Activated CD8-positive, alpha-beta memory T cell treated with anti-CD3 and anti-CD28 coated beads, Interleukin-2, amount 10 ng/mL, durations not matched to agents 7 days and 5 days (primary cell): ENCODE measurements around the gene AKR7A2. TPM values are rescaled to one million over a fixed set of nuclear protein-coding genes. Genes with fewer than 3 reads are reported as not detected.

Source experiments
- ATAC-seq: fragments of 150-1000 bp; cut with Tn5 transposase; one replicate; pipeline ENCODE4 v1.10.0; 2021; ENCODE audit warnings: moderate library complexity
- CTCF ChIA-PET: fragments of 350-600 bp; sonication (Branson Sonifier 250); formaldehyde crosslinking; loops from one replicate; lab custom pipeline; 2021; ENCODE audit warnings: antibody characterized with exemption; lab: Charles Lee
- DNase-seq: peaks from one replicate; pipeline ENCODE4 v3.0.0-alpha.2; 2020
- H3K27ac Mint-ChIP-seq: one replicate; pipeline ENCODE4 v1.8.0; 2021; ENCODE audit warnings: mild to moderate bottlenecking, mixed read lengths
- H3K27me3 Mint-ChIP-seq: one replicate; pipeline ENCODE4 v1.8.0; 2021; ENCODE audit warnings: mixed read lengths
- H3K36me3 Mint-ChIP-seq: one replicate; pipeline ENCODE4 v1.8.0; 2021; ENCODE audit warnings: mild to moderate bottlenecking, mixed read lengths
- H3K4me1 Mint-ChIP-seq: one replicate; pipeline ENCODE4 v1.8.0; 2021; ENCODE audit warnings: mixed read lengths
- H3K4me3 Mint-ChIP-seq: one replicate; pipeline ENCODE4 v1.8.0; 2021; ENCODE audit warnings: mild to moderate bottlenecking, moderate library complexity, mixed read lengths
- H3K9me3 Mint-ChIP-seq: one replicate; pipeline ENCODE4 v1.8.0; 2022; ENCODE audit warnings: low read depth, mixed read lengths
- total RNA-seq, 2 experiments: library from RNA; stranded (reverse); gene quantifications; one replicate each; pipeline ENCODE4 v1.2.3, GENCODE V29; 2021

AKR7A2 gene
- total RNA-seq, 2 experiments from 2014 or later = 47.4 to 48.0 TPM

DNA sequence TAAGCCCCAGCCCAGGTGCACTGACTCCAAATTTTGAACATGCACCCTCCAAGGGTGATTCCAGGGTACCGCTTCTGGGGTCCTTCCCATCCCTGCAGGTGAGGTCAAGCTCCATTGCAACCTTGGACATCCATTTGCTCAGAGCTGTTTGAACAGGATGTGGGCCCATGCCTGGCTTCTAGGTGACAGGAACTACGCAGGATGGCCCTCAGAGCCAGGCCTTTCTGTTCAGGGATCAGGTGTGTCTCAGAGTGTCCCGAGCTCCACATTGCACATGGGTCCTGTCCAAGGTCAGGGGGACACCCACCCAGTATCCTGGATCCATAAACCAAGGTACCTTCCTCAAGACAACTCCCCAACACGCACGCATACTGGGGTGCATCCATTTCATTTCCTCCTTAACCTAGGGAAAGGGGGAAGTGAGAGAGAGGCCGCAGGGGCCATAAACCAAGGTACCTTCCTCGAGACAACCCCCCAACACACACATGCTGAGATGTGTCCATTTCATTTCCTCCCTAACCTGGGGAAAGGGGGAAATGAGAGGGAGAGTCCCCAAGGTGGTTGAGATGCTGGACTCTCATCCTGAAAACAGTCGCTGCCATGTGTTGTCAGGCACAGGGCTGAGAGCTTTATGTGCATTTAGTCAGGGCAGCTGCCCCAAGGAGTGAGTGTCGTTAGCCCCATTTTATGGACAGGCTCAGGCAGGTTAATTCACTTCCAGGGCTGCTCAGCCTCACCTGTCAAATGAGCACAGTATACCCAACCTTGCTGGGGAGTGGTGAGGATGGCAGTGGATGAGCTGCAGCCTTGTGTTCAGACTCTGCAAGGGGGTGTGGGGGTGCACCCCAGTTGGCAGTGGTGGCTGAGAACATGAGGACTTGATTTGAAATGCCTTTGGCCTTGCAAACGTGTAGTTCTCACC is 2.3 kb upstream of the AKR7A2 start:
- Mint-ChIP-seq H3K4me1 (peaks cover 45% of the 10 kb centered on the region), H3K36me3 (no peaks in the 10 kb centered on the region), H3K27me3 (no peaks in the 10 kb centered on the region), H3K27ac (no peak overlapping the region), H3K4me3 (no peak overlapping the region), H3K9me3 (no peaks in the 10 kb centered on the region)
- DNase-seq = no peak
- ATAC-seq = no peak
- CTCF ChIA-PET = interaction anchor here (0.6 to 1.9 kb wide), 2 partner anchors 27 to 184 kb away, joined by 3 to 6 read pairs; no protein-coding TSS in a partner anchor

DNA sequence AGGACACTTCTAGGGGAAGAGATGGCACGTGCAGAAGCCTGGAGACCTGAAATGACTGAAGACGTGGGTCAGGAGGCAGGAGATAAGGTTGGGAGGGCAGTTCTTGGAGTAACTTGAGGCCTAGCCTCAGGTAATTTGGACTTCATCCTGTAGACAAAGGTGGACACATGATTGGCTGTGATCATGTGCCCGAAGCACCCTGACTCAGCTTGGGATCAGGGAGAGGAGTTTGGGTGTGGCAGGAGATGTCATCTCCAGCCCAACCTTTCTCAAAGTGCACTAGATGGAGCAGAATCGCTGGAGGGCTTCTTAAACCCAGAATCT is 1.7 kb upstream of the AKR7A2 start:
- Mint-ChIP-seq H3K36me3 (no peaks in the 10 kb centered on the region), H3K27me3 (no peaks in the 10 kb centered on the region), H3K27ac (no peak overlapping the region), H3K9me3 (no peaks in the 10 kb centered on the region), H3K4me1 (peaks cover 45% of the 10 kb centered on the region), H3K4me3 (peak overlapping the region; percentile 72)
- ATAC-seq (no peak), DNase-seq (no peak)
- CTCF ChIA-PET = interaction anchor here (0.5 to 1.9 kb wide), 3 partner anchors 11 to 284 kb away, joined by 3 to 6 read pairs (median 4); a partner anchor contains a TSS

DNA sequence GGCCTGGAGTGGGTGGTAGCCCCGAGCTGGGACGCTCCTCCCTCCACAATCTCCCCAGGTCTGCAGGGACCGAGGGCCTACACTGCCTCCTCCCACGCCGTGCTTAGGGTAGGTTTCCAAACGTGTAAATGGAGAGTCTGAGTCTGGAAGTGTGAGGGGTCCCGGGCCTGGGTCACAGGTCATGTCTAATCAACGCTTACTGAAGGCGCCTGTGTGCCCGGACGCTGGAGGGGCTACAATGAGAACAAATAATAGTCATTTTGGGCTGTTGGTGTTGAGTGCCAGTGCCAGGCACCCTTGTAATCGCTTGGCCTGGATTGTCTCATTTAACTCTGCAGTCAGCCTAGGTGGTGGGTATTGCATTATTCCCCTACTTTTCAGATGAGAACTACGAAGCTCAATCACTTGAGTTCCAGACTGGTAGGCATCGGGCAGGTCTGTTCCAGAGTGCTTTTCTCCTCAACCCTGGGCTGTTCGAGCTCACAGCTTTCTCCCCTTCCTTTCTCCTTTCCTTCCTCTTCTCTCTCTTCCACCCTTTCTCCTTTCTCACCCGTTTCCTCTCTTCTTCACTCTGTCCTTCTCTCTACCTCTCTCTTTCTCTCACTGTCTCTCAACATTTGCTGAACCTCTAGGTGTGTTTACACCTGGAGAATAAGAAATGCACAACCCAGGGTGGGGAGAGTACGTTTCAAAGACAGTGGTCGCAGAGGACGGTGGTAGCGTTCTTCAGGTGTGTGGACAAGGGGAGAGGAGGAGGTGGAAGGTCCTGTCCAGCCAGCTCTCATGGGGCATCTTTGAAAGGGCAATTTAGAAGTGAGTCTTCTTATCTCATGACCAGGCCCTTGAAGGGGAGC is 1.1 kb upstream of the AKR7A2 start:
- peak overlapping the region; percentile 72 for H3K4me3 Mint-ChIP-seq
- CTCF ChIA-PET = interaction anchor here (0.5 to 1.9 kb wide), 4 partner anchors 11 to 349 kb away, joined by 3 to 6 read pairs (median 4); a partner anchor contains a TSS
- no peaks in the 10 kb centered on the region for H3K9me3 Mint-ChIP-seq
- no peaks in the 10 kb centered on the region for H3K27me3 Mint-ChIP-seq
- DNase-seq = no peak
- H3K4me1 Mint-ChIP-seq = peaks cover 45% of the 10 kb centered on the region
- no peaks in the 10 kb centered on the region for H3K36me3 Mint-ChIP-seq
- ATAC-seq = peak; percentile 4
- peak overlapping the region; percentile 9 for H3K27ac Mint-ChIP-seq

DNA sequence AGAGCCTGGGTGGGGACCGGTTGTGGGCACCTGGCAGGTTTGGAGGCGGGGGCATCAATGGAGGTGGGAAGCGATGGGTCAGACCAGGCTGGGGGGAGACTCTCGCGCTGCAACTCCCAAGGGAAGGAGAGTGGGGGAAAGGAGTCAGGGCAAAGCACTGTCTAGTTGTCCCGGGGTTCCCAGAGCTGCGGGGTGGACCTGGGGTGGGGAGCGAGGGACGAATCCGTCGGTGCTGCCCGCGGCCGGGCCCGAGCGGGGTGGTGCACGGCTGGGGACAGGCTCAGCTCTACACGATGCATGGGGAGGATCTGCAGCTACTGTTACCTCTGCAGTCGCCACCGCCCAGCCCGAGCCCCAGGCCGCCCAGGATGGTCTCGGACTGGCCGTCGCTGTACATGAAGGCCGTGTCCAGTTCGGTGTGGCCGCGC is 427 bp downstream of the AKR7A2 start:
- H3K4me3 Mint-ChIP-seq = peak overlapping the region; percentile 78
- H3K9me3 Mint-ChIP-seq = no peaks in the 10 kb centered on the region
- CTCF ChIA-PET = interaction anchor here (1.2 to 1.8 kb wide), 2 partner anchors 286 to 350 kb away, joined by 3 to 4 read pairs; a partner anchor contains a TSS
- H3K27me3 Mint-ChIP-seq = no peaks in the 10 kb centered on the region
- peaks cover 45% of the 10 kb centered on the region for H3K4me1 Mint-ChIP-seq
- ATAC-seq = peak; percentile 24
- DNase-seq = no peak
- peak overlapping the region; percentile 70 for H3K27ac Mint-ChIP-seq
- H3K36me3 Mint-ChIP-seq = peaks cover 5% of the 10 kb centered on the region

DNA sequence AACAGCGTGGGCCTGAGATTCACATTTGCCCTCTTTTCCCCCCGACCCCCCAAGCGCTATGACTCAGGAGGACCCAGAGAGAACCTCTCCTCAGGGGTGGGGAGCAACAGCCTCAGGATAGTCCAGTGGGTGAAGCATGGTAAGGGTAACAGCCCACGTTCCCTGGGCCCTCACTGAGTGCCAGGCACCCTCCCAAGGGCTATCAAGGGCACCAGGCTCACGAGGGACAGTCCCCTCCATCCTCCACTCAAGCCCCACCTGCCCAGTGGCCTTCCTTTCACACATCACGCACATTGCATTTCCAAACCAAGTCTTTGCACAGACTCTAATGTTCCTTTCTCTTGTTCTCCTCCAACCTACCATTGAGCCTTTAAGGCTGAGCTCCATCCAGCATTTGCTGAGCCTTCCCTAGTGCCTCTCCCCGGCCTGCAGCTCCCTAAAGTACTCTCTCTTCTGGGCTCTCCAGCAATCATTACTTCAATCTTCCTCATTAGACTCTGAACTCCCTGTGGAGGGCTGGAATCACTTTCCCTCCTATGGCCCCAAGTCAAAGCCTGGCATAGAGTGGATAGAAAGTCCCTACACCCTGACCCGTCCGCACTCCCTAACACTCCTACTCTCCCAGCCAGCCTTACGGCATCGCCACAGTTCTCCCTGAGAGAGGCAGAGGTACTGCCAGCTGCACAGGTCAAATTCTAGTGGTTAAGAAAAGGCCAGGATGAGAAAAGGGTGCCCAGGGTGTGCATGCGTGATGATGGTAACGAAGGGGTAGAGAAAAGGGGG is 1.0 kb downstream of the AKR7A2 start:
- peak overlapping the region; percentile 78 for H3K4me3 Mint-ChIP-seq
- H3K4me1 Mint-ChIP-seq = peaks cover 39% of the 10 kb centered on the region

DNA sequence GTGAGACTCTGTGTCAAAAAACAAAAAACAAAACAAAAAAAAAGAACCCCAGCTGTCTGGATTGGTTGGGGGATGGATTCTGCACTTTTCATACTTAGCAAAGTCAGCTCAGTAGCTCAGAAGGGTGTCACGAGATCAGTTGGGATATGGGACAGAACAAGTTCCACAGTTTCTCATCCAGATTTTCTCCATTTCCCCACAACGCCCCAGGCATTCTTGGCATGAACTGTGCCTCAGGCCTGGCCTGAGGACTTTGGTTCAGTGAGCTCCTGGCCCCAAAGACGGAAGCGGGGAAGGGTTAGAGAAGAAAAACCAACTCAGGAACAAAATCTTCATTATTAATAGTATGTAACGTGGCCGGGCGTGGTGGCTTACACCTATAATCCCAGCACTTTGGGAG is 1.9 kb downstream of the AKR7A2 start:
- Mint-ChIP-seq H3K27ac (no peak overlapping the region), H3K4me3 (no peak overlapping the region)
- ATAC-seq = no peak

More for the DNA sequence above, 1.0 kb downstream of the AKR7A2 start:
- CTCF ChIA-PET = interaction anchor here (1.6 kb wide), 1 partner anchor 271 kb away, joined by 5 read pairs; no protein-coding TSS in a partner anchor
- no peaks in the 10 kb centered on the region for H3K27me3 Mint-ChIP-seq
- peak overlapping the region; percentile 70 for H3K27ac Mint-ChIP-seq
- H3K36me3 Mint-ChIP-seq = peaks cover 5% of the 10 kb centered on the region
- H3K9me3 Mint-ChIP-seq = no peaks in the 10 kb centered on the region
- ATAC-seq = no peak
- DNase-seq = no peak

DNA sequence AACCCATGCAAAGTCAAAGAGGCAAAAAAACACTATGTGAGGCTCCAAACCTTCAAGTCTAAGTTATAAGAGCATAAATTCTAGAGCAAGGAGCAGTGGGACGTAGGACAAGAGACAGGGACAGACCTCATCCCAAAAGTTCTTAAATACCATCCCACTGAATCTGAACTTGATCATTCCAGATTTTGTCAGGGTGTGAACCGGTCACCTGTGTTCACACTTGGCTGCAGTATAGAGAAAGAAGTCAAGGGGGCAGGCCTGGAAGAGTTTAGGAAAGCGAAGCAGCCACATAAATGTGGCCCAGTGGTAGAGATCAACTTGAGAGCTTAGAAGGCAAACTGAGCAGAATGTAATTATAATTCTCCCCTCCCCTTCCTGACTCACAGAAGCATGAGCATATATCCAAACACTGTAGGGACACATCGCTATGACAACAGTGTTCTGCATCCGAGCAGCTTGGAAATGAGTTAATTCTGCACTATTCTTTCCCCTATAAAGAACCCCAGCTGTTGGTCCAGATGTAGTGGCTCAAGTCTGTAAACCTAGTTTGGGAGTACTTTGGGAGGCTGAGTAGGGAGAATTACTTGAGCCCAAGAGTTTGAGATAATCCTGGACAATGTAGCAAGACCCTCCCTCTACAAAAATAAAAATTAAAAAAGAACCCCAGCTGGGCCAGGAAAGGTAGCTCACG is 2.7 kb downstream of the AKR7A2 start:
- DNase-seq (no peak), ATAC-seq (no peak)
- H3K36me3 Mint-ChIP-seq = peaks cover 10% of the 10 kb centered on the region
- peaks cover 24% of the 10 kb centered on the region for H3K4me1 Mint-ChIP-seq
- H3K9me3 Mint-ChIP-seq = no peaks in the 10 kb centered on the region
- CTCF ChIA-PET = interaction anchor here (1.3 to 1.6 kb wide), 2 partner anchors 273 to 344 kb away, joined by 3 to 5 read pairs; no protein-coding TSS in a partner anchor
- H3K27ac Mint-ChIP-seq = no peak overlapping the region
- no peaks in the 10 kb centered on the region for H3K27me3 Mint-ChIP-seq
- no peak overlapping the region for H3K4me3 Mint-ChIP-seq

More for the DNA sequence above, 1.9 kb downstream of the AKR7A2 start:
- no peaks in the 10 kb centered on the region for H3K27me3 Mint-ChIP-seq
- CTCF ChIA-PET = interaction anchor here (1.3 to 1.6 kb wide), 2 partner anchors 272 to 343 kb away, joined by 3 to 5 read pairs; no protein-coding TSS in a partner anchor
- H3K36me3 Mint-ChIP-seq = peaks cover 7% of the 10 kb centered on the region
- no peaks in the 10 kb centered on the region for H3K9me3 Mint-ChIP-seq
- H3K4me1 Mint-ChIP-seq = peaks cover 30% of the 10 kb centered on the region
- DNase-seq = no peak

DNA sequence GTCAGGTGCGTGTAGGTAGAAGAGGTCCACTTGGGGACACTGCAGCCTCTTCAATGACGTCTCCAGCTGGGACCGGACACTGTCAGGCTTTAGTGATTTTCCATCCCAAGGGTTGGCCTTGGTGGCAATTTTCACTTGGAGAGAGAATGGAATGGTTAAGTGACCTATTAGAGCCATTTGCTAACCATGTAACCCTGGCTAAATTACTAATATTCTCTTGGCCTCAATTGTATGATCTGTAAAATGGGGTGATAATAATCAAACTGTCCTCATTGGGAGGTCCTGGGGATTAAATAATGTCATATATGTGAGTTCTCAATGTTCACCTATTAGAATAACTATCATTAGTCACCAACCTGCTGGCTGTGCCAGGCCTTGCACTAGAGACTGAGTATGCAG is 3.4 kb downstream of the AKR7A2 start:
- Mint-ChIP-seq H3K36me3 (peaks cover 12% of the 10 kb centered on the region), H3K27ac (no peak overlapping the region), H3K9me3 (no peaks in the 10 kb centered on the region), H3K4me3 (no peak overlapping the region), H3K27me3 (no peaks in the 10 kb centered on the region), H3K4me1 (peaks cover 21% of the 10 kb centered on the region)
- CTCF ChIA-PET = no interaction called here
- no peak for DNase-seq
- ATAC-seq = no peak

DNA sequence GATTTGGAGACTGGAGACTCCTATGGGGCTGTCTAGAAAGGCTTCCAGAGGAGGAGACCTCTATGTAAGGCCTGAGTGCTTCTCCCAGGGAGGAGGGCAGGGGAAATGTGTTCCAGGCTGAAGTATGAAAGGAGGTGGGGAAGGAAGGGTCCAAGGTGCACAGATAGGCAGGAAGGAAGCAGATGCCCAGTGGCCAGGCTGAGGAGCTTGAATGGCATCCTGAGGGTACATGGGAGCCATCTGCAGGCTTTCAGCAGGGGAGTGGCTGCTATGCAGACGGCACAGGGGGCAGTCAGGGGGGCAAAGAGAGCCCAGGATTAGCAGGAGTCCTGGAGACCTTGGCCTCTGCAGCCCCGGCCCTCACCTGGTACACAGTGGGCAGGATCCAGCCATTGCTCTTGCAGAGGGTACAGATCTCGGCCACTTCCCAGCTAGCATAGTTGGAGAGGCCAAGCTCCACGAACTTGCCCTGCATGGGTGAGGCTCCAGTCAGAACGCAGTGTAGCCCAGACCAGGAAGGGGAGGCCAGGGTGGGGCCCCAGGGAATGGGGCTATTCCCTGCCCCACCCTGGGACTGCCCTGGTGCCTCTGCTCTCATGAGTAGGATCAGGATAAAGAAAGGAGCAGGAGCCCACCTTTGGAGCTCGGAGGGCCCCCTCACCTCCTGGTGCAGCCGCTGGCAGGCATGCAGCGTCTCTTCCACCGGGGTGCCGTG is 4.0 kb downstream of the AKR7A2 start:
- Mint-ChIP-seq H3K27me3 (no peaks in the 10 kb centered on the region), H3K27ac (no peak overlapping the region), H3K4me1 (peaks cover 15% of the 10 kb centered on the region), H3K36me3 (peaks cover 16% of the 10 kb centered on the region), H3K4me3 (no peak overlapping the region), H3K9me3 (no peaks in the 10 kb centered on the region)
- DNase-seq (no peak), ATAC-seq (no peak)
- CTCF ChIA-PET = no interaction called here

DNA sequence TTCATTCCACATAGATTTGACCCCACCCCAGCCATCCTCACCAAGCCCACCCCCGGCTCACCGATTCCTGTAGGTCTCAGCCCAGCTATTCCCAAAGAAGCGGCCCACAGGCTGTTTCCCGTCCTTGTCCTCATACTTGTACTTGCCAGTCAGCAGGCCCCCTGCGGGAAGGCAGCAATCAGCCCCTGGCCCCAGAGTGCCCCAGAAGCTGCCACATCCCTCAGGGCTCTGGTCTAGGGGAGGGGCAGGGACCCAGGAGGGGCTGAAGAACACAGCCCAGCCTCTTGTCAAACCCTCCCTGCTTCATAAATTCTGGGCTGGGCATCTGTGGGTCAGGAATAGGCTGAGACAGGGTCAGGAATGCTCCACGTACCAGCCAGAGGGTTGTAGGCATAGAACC is 5.0 kb downstream of the AKR7A2 start:
- no peak overlapping the region for H3K27ac Mint-ChIP-seq

DNA sequence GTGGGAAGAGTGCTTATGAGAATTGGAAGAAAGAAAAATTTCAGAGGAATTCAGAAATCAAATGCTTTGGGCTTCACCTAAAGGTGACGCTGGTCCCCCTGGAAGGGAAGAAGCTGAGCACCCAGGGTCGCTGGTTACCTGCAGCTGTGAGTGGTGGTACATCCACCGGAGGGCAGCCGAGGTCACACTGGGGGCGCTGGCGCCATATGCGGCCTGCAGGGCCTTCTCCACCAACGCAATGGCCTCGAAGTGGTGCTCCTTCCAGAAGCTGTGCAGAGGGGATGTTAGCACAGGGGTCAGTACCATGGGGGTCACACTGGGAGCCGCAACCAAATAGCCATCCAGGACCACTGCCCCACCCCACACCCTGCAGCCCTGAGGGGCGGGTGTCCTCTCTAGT is 6.1 kb downstream of the AKR7A2 start:
- H3K9me3 Mint-ChIP-seq = no peaks in the 10 kb centered on the region
- H3K4me1 Mint-ChIP-seq = peaks cover 7% of the 10 kb centered on the region
- H3K36me3 Mint-ChIP-seq = peaks cover 18% of the 10 kb centered on the region
- H3K27me3 Mint-ChIP-seq = no peaks in the 10 kb centered on the region
- no peak overlapping the region for H3K4me3 Mint-ChIP-seq
- CTCF ChIA-PET = interaction anchor here (1.3 kb wide), 1 partner anchor 348 kb away, joined by 3 read pairs; no protein-coding TSS in a partner anchor
- DNase-seq (no peak), ATAC-seq (no peak)
- no peak overlapping the region for H3K27ac Mint-ChIP-seq

More for the DNA sequence above, 5.0 kb downstream of the AKR7A2 start:
- CTCF ChIA-PET = no interaction called here
- Mint-ChIP-seq H3K4me1 (peaks cover 11% of the 10 kb centered on the region), H3K9me3 (no peaks in the 10 kb centered on the region), H3K36me3 (peaks cover 18% of the 10 kb centered on the region), H3K4me3 (no peak overlapping the region), H3K27me3 (no peaks in the 10 kb centered on the region)
- ATAC-seq (no peak), DNase-seq (no peak)
